AG08396 (cell line): ENCODE results near the gene GPR62.
"Not testable (repeated sequence)": the region's sequence is repeated elsewhere in the genome, so short reads cannot be mapped to it uniquely, and the experiment has no call there.

Experiments used
- DNase-seq: peaks from one replicate; pipeline ENCODE4 v3.0.0; 2012; ENCODE audit warnings: low spot score, mixed read lengths

The GPR62 gene

GRCh38 chr3:51970606-51971300 lies 15.6 kb downstream of the GPR62 start:
- no peak for DNase-seq

DNA sequence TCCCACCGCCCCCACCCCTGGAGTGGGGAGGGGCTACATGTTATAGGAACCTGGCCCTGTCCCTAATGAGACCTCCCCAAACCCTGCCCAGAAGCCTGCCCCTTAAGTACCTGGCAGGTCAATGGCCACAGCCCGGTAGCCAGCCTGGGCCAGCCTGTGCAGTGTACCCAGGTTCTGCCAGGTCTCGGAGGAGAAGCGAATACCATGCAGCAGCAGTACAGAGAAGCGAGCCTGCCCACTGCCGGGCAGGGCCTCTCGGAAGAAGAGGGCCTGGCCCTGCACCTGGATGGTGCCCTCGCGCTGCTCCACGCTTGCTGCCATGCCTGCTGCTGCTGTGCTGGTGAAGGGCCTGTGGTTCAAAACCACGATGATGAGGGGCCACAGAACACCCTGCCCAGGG lies 16.2 kb downstream of the GPR62 start:
- DNase-seq = no peak

DNA sequence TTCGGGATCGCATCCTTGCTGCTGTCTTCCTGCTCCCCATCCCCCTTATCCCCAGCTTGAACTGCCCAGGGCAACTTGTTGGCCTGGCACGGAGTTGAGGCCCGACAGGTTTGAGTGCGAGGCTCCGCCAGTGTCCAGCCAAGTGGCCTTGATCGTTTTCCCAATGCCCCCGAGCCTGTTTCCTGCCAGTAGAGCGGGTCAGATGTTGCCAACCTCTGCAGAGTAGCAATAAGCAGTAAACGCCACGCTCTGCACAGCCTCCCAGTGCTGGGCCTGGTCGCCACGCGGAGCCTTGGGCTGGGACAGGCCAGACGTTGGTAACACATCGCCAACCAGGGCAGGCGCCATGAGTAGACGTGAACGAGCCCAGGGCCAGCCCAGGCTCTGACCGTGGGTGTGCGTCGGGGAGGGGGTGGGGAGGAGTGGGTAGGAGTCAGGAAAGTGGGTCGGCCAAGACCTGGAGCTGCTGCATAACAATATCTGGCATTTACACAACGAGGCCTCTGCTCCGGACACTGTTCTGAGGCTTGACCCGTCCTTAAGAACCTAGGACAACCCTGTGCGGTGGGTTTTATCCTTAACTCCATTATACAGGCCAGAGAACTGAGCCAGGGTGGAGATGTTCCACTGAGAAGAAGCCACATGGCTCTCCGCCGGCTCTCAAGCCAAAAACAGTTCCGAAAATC lies 19.2 kb downstream of the GPR62 start:
- no peak for DNase-seq

- DNase-seq = peak; percentile 95
These were observed 20.0 kb downstream of the GPR62 start, which contains the start of gene ABHD14A for GRCh38 chr3:51974963-51975851. ABHD14A (plus strand) TSS chr3:51975064; CDS start chr3:51975136, 72 bp downstream.

DNA sequence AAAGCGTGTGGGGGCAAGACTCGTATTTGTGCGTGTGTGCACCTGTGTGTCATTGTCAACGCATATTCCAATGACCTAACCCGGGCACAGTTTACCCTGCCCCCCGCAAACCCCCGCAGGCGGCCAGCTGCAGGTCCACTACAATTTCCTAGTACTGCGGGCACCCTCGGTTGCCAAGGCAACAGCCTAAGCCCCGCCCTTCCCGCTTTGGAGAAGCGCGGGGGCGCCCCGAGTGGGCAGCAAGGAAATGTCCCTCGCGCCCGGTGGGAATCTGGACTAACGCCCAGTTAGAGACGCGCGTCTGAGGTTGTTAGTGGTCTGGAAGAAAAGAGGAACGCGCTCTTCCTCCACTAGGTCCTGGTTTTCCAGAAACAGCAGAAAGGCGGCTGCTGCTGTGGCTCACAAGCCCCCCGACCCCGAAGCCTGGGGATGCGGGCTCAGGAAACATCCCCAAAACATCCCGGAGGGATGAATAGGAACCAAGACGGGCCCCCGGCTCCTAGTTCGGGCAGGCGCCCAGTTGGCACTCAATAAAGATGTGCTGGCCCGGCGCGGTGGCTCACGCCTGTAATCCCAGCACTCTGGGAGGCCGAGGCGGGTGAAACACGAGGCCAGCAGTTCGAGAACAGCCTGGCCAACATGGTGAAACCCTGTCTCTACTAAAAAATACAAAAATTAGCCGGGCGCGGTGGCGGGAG lies 20.8 kb downstream of the GPR62 start:
- DNase-seq = peak; percentile 84

GRCh38 chr3:51977446-51978142 lies 22.4 kb downstream of the GPR62 start:
- DNase-seq = no peak

DNA sequence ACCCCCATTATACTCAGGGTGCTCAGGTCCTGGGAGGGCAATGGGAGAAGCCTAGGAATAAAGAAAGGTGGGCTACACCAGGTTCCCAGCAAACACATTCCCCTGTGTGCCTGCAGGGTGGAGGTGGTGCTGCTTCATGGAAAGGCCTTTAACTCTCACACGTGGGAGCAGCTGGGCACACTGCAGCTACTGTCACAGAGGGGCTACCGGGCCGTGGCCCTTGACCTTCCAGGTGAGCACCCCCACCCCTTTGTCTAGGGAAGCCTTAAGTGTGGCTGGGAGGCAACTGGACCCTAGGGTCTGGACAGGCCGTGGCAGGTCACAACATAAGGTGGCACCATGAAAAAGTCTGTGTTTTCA lies 22.9 kb downstream of the GPR62 start:
- DNase-seq = no peak

- no peak for DNase-seq
These were observed 25.1 kb downstream of the GPR62 start for GRCh38 chr3:51980253-51980652.

DNA sequence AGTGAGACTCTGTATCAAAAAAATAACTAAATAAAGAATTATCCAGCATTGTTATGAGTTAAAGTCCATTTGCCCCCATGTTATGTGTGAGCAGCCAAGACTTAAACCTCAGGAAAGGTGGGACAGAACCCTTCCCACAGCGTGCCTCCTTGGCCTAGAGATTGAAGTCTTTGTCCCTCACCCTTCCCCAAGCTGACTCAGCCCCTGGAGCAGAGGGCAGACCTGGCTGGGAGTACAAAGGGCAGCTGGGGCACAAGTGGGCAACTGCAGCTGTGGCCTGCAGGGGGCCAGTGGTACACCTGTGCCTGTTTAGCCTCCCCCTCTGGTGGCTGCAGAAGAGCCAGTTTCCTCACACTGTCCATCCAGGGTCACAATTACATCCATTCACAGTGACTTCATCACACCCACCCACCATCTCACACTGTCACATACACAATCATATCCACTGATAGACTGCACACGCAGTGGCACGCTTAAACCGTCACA lies 27.2 kb downstream of the GPR62 start:
- peak; percentile 64 for DNase-seq

- peak; percentile 98 for DNase-seq
These were observed 27.8 kb downstream of the GPR62 start, which contains the start of gene ACY1 for GRCh38 chr3:51982838-51983577. ACY1 (plus strand) TSS chr3:51983535; CDS start chr3:51984065, 530 bp downstream.

DNA sequence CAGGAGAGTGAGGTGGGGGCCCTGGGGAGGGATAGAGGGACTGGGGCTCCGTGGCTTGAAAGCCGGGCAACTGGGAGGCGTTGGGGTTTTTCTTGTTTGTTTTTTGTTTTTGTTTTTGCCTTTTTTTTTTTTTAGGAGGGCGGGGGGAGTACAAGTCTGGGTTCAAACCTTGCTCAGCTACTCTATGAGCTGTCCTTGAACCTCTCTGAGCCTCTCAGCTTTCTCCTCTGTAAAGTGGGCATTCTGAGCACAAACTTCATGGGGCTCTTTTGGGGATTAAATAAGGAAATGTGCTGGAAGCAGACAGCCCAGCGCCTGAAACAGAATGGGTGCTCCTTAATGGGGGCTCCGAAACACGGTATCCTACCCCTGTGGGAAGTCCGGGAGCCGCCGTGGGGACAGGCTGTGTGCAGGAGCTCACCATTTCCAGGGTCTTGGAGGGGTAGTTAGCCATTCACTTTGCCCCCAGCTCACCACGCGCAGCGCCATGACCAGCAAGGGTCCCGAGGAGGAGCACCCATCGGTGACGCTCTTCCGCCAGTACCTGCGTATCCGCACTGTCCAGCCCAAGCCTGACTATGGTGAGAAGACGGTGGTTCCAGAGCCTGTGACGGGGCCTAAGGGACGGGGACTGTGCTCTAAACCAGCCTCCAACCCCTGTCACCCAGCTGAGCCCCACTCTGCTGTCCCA lies 28.5 kb downstream of the GPR62 start:
- DNase-seq = no peak

- no peak for DNase-seq
These were observed 29.1 kb downstream of the GPR62 start for GRCh38 chr3:51984269-51984647.

- DNase-seq = no peak
These were observed 29.9 kb downstream of the GPR62 start for GRCh38 chr3:51985063-51985462.

DNA sequence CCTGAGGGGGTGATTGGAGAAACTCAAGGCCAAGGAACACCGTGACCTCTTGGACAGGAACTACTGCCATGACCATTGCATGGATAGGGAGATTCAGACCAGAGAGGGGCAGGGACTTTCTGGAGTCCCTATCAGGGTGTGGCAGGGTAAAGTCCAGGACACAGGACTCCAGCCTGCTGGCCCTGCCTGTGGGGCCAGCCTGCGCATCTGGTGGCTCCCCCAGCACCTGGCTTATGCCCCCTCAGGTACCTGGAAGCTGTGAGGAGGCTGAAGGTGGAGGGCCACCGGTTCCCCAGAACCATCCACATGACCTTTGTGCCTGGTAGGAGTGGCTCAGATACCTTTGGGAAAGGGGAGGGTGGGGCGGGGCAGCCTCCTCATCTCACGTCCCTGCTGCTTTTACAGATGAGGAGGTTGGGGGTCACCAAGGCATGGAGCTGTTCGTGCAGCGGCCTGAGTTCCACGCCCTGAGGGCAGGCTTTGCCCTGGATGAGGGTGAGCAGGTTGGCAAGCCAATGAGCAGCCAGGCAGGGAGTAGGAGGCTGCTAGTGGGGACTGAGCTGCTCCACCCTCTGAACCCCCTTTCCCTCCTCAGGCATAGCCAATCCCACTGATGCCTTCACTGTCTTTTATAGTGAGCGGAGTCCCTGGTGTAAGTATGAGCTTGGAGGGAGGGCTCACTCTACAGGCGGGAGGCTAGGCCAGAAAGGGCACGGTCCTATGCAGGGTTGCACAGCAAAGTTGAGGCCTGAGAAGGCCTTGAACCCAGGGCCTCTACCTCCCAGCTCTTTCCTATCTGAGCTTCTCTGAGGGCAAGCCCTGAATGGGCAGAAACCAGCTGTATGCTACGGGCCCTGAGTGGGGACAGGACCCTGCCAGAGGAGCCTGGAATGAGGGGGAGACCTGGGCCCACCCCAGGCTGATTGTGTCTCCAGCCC lies 31.1 kb downstream of the GPR62 start:
- DNase-seq = no peak

GRCh38 chr3:51987568-51987967 lies 32.4 kb downstream of the GPR62 start:
- DNase-seq = no peak

DNA sequence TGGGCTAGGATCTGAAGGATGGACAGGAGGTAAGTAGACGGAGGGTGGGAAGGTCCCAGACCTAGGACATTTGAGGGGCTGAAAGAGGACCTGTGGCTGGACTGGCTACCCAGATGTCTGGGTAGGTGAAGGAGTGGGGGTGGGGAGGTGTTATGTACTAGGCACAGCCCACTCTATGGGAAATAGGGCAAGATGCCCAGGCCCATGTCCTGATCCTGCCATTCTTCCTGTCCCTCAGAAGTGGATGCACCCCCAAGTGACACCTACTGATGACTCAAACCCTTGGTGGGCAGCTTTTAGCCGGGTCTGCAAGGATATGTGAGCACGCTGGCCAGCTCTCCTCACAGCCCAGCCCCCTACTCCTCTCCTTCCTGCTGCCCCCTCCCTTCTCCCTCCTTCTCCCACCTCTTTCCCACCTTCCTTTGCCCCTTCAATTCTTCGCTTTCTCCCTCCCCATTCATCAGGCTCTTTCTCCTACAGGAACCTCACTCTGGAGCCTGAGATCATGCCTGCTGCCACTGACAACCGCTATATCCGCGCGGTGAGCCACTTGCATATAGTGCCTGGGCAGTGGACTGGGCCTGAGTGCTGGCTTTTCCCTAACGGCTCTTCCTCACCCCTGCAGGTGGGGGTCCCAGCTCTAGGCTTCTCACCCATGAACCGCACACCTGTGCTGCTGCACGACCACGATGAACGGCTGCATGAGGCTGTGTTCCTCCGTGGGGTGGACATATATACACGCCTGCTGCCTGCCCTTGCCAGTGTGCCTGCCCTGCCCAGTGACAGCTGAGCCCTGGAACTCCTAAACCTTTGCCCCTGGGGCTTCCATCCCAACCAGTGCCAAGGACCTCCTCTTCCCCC lies 33.3 kb downstream of the GPR62 start:
- no peak for DNase-seq

DNA sequence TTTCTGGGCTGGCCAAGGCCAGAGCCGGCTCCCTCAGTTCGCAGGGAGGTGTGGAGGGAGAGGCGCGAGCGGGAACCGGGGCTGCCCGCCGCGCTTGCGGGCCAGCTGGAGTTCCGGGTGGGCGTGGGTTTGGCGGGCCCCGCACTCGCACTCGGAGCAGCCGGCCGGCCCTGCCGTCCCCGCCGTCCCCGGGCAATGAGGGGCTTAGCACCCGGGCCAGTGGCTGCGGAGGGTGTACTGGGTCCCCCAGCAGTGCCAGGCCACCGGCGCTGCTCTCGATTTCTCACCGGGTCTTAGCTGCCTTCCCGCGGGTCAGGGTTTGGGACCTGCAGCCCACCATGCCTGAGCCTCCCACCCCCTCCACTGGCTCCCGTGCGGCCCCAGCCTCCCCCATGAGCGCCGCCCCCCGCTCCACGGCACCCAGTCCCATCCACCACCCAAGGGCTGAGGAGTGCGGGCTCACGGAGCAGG lies 35.4 kb downstream of the GPR62 start:
- not testable (repeated sequence) for DNase-seq
